BJ (cell line): ENCODE measurements around the gene CHKB. TPM values are rescaled to one million over a fixed set of nuclear protein-coding genes. Genes with fewer than 3 reads are reported as not detected.

Experiments used
- CTCF ChIA-PET: fragments of 350-600 bp; formaldehyde crosslinking; extraction: SDS; loops from one replicate; lab custom pipeline; 2021; ENCODE audit warnings: antibody characterized with exemption, inconsistent platforms; lab: Yijun Ruan, JAX
- POLR2A ChIA-PET: fragments of 300-600 bp; sonication (Branson Sonifier 250); formaldehyde crosslinking; extraction: SDS; loops from one replicate; lab custom pipeline; 2021; ENCODE audit warnings: antibody characterized with exemption; lab: Charles Lee
- DNase-seq: peaks from one replicate; pipeline ENCODE4 v3.0.0-alpha.2; 2011; ENCODE audit warnings: low read depth
- H3K27me3 ChIP-seq: 2 replicates; pipeline ENCODE4 v1.6.0; 2011; ENCODE audit warnings: low read length; ENCODE audit not compliant: control insufficient read depth, insufficient read depth
- H3K36me3 ChIP-seq: 2 replicates; pipeline ENCODE4 v1.5.1; 2011; ENCODE audit warnings: low read length; ENCODE audit not compliant: control insufficient read depth, insufficient read depth
- H3K4me3 ChIP-seq: 2 replicates; pipeline ENCODE4 v1.5.1; 2011; ENCODE audit warnings: low read depth, mild to moderate bottlenecking, control low read depth, low read length
- polyA plus RNA-seq: library from polyadenylated mRNA; depleted of rRNA; stranded (reverse); fragments of >200 nt; gene quantifications from 2 replicates; pipeline ENCODE4 v1.2.3, GENCODE V29; 2011
- TF ChIP-seq, protein P1 (sequence below): IDR thresholded peaks from 2 replicates; pipeline ENCODE4 v1.5.1; 2011; ENCODE audit warnings: low read depth, mild to moderate bottlenecking, control low read depth, inconsistent platforms, low read length, moderate library complexity; ENCODE audit not compliant: insufficient read depth

Gene CHKB
- polyA plus RNA-seq, 1 experiment = 51.2 TPM

DNA sequence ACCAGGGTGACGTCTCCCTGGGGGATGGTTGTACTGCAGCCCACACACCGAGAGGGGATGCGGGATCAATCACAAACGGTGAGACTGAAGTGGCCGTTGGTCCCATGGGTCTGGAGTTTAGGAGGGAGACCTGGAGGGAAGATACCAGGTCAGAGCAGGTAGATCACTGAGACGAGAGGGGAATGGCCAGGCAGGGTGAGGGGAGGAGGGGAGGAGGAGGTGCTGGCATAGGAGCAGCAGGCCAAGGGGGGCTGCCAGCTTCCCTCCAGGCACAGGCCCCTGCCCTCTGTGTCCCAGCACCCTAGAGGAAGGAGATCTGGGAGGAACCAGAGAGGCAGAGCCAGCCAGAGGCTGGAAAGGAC lies 25.0 kb upstream of the CHKB start:
- no peaks in the 10 kb centered on the region for H3K36me3 ChIP-seq
- no peak for DNase-seq
- TF ChIP-seq, protein P1, sequence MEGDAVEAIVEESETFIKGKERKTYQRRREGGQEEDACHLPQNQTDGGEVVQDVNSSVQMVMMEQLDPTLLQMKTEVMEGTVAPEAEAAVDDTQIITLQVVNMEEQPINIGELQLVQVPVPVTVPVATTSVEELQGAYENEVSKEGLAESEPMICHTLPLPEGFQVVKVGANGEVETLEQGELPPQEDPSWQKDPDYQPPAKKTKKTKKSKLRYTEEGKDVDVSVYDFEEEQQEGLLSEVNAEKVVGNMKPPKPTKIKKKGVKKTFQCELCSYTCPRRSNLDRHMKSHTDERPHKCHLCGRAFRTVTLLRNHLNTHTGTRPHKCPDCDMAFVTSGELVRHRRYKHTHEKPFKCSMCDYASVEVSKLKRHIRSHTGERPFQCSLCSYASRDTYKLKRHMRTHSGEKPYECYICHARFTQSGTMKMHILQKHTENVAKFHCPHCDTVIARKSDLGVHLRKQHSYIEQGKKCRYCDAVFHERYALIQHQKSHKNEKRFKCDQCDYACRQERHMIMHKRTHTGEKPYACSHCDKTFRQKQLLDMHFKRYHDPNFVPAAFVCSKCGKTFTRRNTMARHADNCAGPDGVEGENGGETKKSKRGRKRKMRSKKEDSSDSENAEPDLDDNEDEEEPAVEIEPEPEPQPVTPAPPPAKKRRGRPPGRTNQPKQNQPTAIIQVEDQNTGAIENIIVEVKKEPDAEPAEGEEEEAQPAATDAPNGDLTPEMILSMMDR = no peak
- H3K4me3 ChIP-seq = no peak overlapping the region
- CTCF ChIA-PET = interaction anchor here (0.8 kb wide), 1 partner anchor 13 kb away, joined by 3 read pairs; no protein-coding TSS in a partner anchor
- H3K27me3 ChIP-seq = peaks cover 20% of the 10 kb centered on the region
- POLR2A ChIA-PET = no interaction called here

DNA sequence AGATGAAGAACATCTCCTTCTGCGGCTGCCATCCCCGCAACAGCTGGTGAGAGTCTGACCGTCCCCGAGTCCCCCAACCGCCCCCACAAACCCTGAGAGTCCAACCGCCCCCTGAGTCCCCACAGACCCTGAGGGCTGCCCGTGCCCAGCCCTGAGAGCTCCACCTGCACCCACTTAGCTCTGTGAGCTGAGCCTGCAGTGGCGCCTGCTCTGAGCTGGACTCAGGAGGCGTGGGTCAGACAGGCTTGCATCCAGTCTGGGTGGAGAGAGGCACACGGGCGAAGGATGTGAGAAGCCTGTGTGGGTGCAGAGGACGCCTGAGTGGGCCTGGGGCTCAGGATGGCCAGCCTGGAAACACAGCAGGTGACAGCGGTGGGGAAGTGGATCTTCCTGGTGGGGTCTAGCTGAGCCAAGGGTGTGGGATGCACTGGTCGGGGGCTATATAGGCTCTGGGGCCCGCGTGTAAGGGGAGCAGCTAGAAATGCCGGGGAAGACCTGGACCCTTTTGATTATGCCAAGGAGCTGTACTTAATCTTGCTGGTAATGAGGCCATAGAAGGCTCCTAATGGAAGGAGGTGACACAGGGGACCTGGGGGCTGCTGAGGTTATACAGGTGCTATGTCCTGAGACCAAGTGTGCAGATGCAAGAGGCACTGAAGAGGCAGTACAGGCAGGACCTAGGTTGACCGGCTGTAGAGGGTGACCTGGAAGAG lies 24.5 kb upstream of the CHKB start:
- TF ChIP-seq, protein P1 = no peak
- ChIA-PET CTCF (interaction anchor here (0.8 kb wide), 1 partner anchor 14 kb away, joined by 3 read pairs; no protein-coding TSS in a partner anchor), POLR2A (no interaction called here)
- Histone ChIP-seq H3K4me3 (no peak overlapping the region), H3K36me3 (no peaks in the 10 kb centered on the region), H3K27me3 (peaks cover 25% of the 10 kb centered on the region)
- no peak for DNase-seq

DNA sequence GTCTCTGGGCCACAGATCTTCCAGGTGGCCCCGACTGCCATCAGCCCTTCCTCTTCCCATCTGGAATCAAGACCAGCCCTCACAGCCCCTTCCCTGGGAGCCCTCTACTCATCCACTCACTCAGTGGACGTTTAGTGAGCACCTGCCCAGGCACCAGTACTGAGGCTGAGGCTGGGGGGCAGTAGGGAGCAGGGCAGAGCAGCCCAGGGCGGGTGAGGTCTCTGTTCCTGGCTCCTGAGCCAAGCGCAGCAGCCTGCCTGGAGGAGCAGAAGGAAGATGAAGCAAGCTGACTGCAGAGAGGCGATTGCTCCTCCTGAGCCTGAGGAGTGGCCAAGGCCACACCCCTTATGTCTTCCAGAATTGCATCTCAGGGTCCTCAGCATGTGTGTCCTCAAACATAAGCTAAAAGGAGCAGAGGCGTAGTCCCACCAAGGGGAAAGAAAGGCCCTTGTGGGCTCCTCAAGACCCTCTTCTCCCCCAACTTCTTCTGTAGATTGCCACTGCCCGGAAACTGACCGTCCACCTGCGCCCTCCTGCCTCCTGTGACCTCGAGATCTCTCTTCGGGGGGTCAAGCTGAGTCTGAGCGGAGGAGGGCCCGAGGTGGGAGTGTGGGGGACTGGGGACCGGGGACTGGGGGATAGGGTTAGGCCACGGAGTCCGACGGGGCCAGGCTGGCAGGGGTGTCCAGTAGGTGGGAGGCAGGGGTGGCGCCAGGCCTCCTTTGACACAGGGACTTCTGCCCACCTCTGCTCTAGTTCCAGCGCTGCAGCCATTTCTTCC lies 23.7 kb upstream of the CHKB start:
- Histone ChIP-seq H3K27me3 (peaks cover 31% of the 10 kb centered on the region), H3K36me3 (no peaks in the 10 kb centered on the region), H3K4me3 (no peak overlapping the region)
- TF ChIP-seq, protein P1 = peak; percentile 9; the same call in 1 of the 2 replicates
- POLR2A ChIA-PET = no interaction called here
- CTCF ChIA-PET = no interaction called here
- DNase-seq = no peak

DNA sequence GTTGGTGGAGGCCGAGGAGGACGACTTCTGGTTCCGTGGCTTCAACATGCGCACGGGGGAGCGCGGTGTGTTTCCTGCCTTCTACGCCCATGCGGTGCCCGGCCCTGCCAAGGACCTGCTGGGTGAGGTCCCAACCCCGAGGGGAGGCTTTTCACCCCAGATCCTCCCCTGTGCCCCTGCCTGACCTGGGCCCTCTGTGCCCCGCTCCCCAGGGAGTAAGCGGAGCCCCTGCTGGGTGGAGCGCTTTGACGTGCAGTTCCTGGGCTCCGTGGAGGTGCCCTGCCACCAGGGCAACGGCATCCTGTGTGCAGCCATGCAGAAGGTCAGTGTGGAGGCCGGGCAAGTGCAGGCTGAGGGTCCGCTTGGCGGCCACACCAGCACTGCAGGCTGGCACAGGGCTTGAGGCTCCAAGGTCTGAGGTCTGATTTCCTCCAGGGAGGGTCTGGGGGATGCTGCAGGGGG lies 23.0 kb upstream of the CHKB start:
- Histone ChIP-seq H3K27me3 (peaks cover 32% of the 10 kb centered on the region), H3K4me3 (no peak overlapping the region), H3K36me3 (no peaks in the 10 kb centered on the region)
- POLR2A ChIA-PET = no interaction called here
- DNase-seq = no peak
- CTCF ChIA-PET = no interaction called here
- TF ChIP-seq, protein P1 = no peak

DNA sequence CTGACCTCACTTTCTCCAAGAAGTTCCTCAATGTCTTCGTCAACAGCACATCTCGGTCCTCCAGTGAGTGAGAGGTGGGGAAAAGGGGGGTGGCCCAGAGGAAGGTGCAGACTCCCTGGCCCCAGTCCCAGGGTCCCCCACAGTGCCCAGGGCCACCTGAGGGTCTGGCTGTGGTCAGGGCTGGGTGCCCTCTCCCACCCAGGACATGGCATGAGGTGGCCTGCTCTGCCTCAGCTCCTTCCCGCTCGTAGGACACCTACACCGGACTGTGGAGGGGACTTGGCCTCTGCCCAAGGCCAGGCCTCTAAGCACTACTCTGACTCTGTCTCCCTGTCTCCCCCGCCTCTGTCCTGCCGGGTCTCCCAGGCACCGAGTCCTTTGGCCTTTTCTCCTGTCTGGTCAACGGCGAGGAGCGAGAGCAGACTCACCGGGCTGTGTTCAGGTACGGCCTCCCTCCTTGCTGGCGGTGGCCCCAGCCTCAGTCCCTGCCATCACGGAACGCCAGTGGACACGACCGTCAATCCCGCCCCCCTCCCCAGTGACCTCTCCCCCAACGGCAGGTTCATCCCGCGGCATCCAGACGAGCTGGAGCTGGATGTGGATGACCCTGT lies 22.5 kb upstream of the CHKB start:
- Histone ChIP-seq H3K4me3 (no peak overlapping the region), H3K36me3 (no peaks in the 10 kb centered on the region), H3K27me3 (peaks cover 32% of the 10 kb centered on the region)
- CTCF ChIA-PET = no interaction called here
- POLR2A ChIA-PET = no interaction called here
- TF ChIP-seq, protein P1 = no peak
- no peak for DNase-seq
